A549 (cell line): ENCODE measurements around the gene ADCY10.

Experiments
- CEBPB ChIP-seq, 2 experiments: fragments of >200 bp in 1 of 2; sonication (Bioruptor Twin) in 1 of 2; formaldehyde crosslinking in 1 of 2; IDR thresholded peaks; 2 replicates each; pipeline ENCODE4 v1.6.1; 2012 to 2016
- ELK1 ChIP-seq: fragments of 150-350 bp; IDR thresholded peaks from 2 replicates; pipeline ENCODE4 v1.6.1; 2014; ENCODE audit warnings: low read depth, mild to moderate bottlenecking, low read length
- EP300 ChIP-seq, 2 experiments: fragments of >200 bp; sonication (Bioruptor Twin); formaldehyde crosslinking; IDR thresholded peaks; 2 replicates in 1 of 2; 3 replicates in 1 of 2; pipeline ENCODE4 v1.6.1; 2016 to 2017
- ESRRA ChIP-seq: fragments of 150-350 bp; IDR thresholded peaks from 2 replicates; pipeline ENCODE4 v1.6.1; 2014; ENCODE audit warnings: mild to moderate bottlenecking, low read length, borderline replicate concordance
- GATA3 ChIP-seq: IDR thresholded peaks from 2 replicates; pipeline ENCODE4 v1.6.1; 2012; ENCODE audit warnings: borderline replicate concordance
- MAFK ChIP-seq: fragments of 450-650 bp; IDR thresholded peaks from 2 replicates; pipeline ENCODE4 v1.6.1; 2014; ENCODE audit not compliant: partially characterized antibody
- MAX ChIP-seq: IDR thresholded peaks from 2 replicates; pipeline ENCODE4 v1.6.1; 2012
- PBX3 ChIP-seq: IDR thresholded peaks from 2 replicates; pipeline ENCODE4 v1.6.1; 2012

GRCh38 chr1:167841530-167841929 lies 72.4 kb downstream of the ADCY10 start:
- TF ChIP-seq EP300 (IDR thresholded peaks at IDR 0.05) (no peak), ELK1 (no peak), GATA3 (no peak), PBX3 (no peak), ESRRA (no peak), CEBPB (IDR thresholded peaks at IDR 0.05) (no peak), MAX (no peak), MAFK (no peak)
